Stimulated activated CD4-positive, alpha-beta T cell treated with anti-CD3 and anti-CD28 coated beads, TNF-alpha, amount 100 ng/mL, for 1 hour (primary cell): ENCODE measurements around the gene MS4A14.
"Not testable (repeated sequence)": the region's sequence is repeated elsewhere in the genome, so short reads cannot be mapped to it uniquely, and the experiment has no call there.

Experiments used
- DNase-seq, 3 donors: peaks; one replicate each; pipeline ENCODE4 v3.0.0-alpha.2; 2020; ENCODE audit warnings: low read depth in 3 of 3, low spot score in 1 of 3

MS4A14 gene, protein sequence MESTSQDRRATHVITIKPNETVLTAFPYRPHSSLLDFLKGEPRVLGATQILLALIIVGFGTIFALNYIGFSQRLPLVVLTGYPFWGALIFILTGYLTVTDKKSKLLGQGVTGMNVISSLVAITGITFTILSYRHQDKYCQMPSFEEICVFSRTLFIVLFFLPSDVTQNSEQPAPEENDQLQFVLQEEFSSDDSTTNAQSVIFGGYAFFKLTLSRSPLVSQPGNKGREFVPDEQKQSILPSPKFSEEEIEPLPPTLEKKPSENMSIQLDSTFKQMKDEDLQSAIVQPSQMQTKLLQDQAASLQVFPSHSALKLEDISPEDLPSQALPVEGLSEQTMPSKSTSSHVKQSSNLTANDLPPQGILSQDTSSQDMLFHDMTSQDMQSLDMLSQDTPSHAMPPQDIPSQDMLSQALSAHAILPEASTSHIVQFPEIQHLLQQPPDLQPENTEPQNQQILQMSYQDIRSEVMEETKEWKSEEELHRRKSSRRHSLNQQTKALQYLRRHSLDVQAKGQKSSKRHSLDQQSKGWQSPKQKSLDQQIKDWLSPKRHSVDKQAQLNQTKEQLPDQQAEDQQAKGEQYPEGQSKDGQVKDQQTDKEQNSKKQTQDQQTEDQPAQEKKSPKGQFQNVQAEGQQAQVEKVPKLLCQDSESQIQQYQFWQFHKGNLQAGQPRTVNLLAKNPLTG

DNA sequence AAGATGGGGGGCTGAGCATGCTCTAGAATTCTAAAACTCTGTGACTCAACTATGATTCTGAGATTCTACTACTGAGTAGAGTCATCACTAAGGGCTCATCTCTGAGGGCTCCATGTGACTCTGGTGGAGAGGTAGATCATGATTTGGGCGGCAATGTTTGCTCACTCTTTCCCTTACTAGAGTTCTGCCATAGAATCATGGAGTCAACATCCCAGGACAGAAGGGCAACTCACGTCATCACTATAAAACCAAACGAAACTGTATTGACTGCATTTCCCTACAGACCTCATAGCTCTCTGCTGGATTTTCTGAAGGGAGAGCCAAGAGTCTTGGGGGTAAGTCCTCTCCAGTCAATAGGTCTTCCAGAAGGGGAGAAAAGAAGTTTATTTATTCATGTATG, at the start of gene MS4A14:
MS4A14 (plus strand) TSS at position 78 of the 400 bp plus-strand sequence; CDS start at position 198, 120 bp downstream.
- no peak for DNase-seq

DNA sequence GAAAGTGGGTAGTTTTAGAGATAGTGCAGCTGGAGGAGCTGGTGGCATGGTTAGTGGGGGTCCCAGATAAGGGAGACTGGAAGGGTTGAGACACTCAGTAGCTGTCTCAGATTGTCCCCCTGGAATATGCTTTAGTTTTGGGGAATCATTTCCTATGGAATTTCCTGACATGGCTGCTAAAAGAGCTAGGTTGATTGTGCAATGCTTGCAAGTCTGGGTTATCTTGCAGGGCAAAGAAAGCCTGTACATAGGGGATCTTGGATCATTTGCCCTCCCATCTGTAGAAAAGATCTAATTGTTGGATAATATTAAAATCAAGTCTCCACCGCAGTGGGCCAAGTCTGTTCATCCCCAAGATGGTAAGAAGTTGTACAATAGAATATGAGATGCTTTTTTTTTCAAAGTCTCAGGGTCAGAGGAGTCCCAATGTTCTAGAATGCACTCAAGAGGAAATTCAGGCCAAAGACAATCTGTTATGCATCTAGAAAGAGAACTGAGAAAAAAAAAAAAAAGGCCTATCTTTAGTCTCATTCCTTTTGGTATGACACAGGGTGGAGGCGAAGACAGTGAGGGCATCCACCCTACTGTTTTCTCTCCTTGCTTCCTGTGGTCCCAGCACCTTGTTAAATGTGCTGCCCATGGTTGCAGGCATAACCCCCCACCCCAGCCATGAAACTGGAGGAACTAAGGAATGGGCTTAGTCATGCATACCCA, 49.0 kb upstream of the MS4A14 start:
- DNase-seq, result no peak

GRCh38 chr11:60348116-60348515, 48.1 kb upstream of the MS4A14 start:
- no peak for DNase-seq

GRCh38 chr11:60349990-60350389, 46.3 kb upstream of the MS4A14 start:
- DNase-seq, result no peak

DNA sequence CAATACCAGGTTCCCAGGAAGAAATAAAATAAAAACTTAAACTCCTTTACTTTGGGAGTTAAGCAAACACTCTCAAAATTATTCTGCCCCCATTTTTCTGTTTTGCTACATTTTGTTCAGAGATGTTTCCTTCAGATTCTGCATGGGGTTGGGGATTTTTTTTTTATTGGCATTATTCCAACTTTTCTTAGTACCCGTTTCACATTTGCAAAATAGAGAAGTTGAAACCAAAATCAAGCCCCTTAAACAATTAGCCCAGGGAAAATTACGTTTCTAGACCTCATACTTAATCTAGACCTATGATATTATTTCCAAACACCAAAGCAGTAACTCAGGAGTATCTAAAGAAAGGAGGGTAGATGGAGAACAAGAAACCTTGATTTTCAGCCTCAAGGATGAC, 38.5 kb upstream of the MS4A14 start:
- no peak for DNase-seq

DNA sequence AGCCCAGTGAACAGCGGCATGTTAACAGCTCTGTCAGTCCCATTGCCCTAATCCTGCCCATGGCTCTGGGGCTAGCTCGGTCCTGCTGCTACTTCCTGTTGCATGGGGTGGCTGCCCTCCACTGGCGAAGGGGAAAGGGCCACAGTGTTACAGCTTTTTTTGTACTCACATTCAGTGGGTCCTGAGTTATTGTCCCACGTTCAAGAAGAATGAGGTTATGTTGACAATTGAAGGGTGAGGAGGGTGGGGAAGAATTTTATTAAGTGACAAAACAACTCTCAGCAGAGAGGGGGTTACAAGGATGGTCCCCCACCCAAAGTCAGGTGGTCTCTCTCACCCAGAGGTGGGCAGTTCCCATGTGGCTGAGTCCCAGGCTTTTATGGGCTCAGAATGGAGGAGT, 35.6 kb upstream of the MS4A14 start:
- no peak for DNase-seq

DNA sequence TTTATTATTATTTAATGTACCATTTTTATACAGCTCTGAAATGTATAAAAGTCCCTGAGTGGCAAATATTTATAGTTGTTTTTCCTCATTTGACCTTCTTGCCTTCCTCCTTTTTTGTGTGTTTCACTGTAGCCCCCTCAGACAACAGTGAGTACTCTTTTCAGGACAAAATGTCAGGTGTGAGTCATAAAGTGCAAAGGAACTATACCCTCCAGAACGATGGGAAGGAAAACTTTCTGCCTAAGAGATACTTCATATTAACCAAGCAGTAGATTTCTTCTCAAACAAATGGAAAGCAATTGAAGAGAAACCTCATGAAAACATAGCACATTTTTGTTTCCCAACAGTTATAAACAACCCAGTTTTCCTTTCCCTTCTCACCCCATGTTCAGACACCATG, 34.0 kb upstream of the MS4A14 start:
- DNase-seq, result no peak

DNA sequence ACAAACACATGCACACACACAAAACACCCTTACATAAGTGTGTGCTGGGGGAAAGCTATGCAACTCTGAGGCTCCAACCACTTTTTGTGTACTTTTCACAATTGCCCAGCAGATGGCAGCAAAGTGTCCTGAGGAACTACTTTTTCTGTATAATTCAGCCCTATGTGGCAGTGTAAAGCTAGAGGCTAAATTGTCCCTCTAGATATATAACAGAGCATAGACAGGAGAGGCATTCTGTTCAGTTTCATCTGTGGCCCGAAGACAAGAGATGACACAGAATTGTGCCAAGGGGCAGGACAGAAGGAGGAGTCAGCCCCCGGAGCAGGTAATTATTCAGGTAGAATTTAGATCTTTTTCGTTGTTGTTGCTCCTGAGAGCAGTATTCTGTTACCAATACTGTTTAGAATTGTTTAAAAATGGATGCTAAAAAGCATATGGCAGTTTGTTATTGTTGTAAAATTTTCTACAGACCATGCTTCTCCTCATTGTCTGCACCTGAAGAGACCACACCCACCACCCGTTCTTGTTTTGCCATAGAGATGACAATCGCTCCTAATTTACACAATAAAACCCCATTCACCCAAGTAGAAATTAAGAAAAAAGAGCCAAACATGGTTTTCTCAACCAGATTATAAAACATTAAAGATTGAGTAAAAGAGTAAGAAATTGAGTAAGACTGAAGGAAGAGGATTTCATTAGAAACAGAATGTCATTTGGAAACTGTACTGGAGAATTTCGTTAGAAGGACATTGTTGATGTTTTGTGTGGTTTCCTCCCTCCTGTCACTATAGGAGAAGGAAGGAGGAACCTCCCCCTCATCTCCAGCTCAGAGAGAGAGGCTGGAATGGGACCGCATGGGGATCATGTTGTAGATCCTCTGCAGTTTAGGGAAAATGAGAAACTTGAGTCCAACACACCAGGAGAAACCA, 32.5 kb upstream of the MS4A14 start:
- peak in 2 of 3 donors; percentile 12 to 20 for DNase-seq

DNA sequence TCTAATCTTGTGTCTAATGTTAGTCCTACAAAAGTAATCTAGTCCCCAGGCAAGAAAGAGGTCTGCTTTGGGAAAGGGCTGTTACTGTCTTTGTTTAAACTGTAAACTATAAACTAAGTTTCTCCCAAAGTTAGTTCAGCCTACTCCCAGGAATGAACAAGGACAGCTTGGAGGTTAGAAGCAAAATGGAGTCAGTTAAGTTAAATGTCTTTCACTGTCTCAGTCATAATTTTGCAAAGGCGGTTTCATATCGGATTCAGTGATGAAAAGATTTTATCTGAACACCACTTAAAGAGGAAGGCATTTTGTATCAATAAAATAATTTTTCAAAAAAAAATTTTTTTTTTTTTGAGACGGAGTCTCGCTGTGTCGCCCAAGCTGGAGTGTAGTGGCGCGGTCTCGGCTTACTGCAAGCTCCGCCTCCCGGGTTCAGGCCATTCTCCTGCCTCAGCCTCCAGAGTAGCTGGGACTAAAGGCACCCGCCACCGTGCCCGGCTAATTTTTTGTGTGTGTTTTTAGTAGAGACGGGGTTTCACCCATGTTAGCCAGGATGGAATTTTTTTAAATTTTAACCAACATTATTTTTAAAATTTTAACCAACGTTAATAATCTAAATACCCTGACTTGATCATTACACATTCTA, 29.9 kb upstream of the MS4A14 start:
- DNase-seq, result not testable (repeated sequence)

GRCh38 chr11:60367009-60367408, 29.2 kb upstream of the MS4A14 start:
- DNase-seq, result no peak

DNA sequence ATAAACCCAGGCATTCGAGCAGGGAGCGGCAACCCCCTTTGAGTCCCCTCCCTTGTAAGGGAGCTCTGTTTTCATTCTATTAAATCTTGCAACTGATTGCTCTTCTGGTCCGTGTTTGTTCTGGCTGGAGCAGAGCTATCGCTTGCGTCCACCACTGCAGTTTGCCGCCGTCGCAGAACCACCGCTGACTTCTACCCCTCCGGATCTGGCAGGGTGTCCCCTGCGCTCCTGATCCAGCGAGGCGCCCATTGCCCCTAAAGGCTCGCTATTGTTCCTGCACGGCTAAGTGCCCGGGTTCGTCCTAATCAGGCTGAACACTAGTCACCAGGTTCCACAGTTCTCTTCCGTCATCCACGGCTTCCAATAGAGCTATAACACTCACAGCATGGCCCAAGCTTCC, 28.4 kb upstream of the MS4A14 start:
- DNase-seq, result no peak

DNA sequence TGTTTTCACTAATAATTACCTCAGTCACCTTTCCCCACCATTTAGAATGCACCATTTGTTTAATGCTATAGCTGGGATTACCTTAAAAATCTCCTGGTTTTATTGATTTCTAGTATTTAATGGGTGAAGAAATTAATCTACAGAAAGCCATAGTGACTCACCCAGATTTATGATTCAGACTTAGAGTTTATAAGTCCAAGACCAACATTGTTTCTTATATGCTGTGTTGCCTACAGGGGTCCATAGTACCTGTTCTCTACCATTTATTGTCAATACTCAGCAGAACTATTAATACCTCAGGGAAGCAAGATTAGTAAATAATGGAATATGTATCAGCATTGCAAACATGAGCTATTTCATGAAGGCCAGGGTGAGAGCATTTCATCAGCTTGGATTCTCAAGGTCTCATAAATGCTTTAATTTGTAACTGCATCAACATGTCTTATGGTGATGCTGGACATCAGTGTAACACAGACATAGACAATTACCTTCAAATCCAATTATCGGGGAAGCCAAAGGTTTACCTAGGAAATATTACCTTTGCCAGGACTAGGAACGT, 25.9 kb upstream of the MS4A14 start:
- DNase-seq, result no peak

GRCh38 chr11:60370811-60371298, 25.4 kb upstream of the MS4A14 start:
- DNase-seq, result no peak

DNA sequence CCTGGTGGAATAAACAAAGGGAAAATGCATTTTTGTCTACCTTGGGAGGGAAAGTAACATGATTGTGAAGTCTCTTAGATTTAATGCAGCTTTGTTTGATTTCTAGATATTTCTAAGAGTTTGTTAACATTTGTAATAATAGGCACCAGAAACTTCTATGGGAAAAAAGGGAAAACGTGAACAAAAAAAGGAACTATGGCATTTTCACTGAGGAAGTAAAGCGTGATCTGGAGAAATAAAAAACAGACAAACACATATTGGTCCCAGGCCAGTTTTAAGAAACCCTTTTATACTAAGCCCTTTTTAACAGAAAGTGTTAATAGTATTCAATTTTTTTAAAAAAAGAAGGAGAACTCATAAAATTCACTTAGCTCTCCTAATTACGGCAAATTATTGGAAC, 24.9 kb upstream of the MS4A14 start:
- DNase-seq, result no peak

GRCh38 chr11:60371854-60372253, 24.4 kb upstream of the MS4A14 start:
- no peak for DNase-seq

DNA sequence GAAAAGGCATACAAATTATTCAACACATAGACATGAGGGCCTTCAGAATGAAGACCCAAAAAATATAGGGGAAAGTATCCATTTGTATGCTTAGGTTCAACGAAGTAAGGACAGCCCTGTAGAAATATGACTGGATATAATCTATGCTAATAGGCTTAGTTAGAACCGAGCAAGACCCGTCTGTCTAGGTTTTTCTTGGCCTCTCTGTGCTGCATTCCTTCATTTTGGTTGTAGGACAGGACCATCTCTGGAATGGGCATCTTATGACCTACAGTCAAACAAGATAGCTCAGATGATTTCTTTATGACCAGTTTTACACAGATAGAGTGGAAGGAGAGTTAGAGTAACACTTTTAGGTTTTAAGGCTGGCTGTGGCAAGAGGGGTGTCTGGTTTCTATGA, 23.5 kb upstream of the MS4A14 start:
- DNase-seq, result no peak

DNA sequence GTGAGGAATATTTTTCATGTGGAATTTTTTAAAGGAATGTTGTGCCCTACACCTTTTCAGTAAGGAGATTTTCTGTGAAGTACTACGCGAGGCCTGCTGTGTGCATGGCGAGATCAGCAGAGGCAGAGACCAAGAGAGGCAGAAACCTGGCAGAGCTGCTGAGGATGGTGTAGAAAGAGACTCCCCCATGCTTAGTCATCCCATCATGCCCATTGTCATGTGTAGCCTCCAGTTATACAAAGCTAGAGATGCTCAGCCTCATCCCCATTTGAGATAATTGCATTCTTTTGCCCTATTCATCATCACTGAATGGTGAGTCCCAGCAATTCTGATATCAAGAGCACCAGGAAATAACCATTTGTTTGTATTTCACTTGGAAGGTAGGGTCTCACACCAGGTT, 20.9 kb upstream of the MS4A14 start:
- no peak for DNase-seq

DNA sequence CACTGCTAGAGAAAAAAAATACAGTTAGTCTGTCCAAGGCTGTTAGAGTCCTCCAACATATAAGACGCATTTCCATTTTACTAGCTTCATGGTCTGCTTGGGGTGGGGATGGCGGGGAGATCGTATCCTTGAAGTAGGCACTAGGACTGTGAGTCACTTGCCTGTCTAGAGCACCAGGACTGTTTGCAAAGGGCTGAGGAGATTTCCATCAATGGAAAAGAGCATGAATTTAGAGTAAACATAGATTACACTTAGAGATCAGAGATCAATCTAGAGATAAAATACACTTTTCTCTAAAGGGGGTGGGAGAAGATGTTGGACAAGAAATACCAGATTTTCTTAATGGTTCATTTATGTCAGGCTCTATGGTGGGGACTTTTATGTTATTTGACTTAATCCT, 19.7 kb upstream of the MS4A14 start:
- no peak for DNase-seq

DNA sequence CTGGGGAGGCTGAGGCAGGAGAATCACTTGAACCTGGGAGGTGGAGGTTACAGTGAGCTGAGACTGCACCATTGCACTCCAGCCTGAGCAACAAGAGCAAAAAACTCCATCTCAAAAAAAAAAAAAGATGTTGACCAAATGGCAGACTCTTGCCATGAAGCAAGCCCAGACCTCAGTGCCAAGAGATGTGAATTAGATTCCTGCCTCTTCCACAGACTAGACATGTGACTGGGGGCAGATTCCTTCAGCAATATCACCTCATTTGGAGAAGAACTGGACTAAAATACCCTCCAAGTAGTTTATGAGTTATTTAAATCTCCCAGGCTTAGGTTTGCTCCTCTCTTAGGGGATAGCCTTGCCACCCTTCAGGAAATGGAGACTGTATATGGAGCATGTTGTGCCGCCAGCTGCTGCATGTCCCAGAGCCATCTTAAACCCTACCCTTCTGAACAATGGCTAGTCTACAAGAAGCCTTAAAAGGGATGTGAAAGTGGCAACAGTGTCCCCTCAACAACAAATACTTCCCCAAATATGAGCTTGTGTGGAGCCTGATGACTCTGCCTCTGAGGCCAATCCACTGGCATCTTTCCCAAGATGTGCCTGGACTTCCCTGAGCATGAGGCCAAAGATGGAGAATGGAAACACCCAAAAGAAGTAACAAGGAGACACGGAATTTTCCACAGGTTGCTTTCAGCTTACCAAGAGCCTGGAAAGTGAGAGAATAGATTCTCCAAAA, 18.7 kb upstream of the MS4A14 start:
- no peak for DNase-seq
